H1 (cell line): ENCODE measurements around the gene ANKRD61.

Experiments
- KDM5A ChIP-seq: fragments of 200-600 bp; IDR thresholded peaks from 2 replicates; pipeline ENCODE4 v1.7.1; 2012; ENCODE audit warnings: mild to moderate bottlenecking, low read length, inconsistent platforms, mixed read lengths
- POLR2A ChIP-seq, 2 experiments: IDR thresholded peaks; 1 replicate in 1 of 2; 2 replicates in 1 of 2; pipeline ENCODE4 v1.6.1; 2011; ENCODE audit warnings: low read depth in 2 of 2, low read length in 2 of 2, mild to moderate bottlenecking in 2 of 2; ENCODE audit errors: control extremely low read depth in 1 of 2
- POLR2AphosphoS5 ChIP-seq: IDR thresholded peaks from 2 replicates; pipeline ENCODE4 v1.6.1; 2011; ENCODE audit warnings: low read depth, low read length
- SIN3A ChIP-seq, 2 experiments: IDR thresholded peaks in 1 of 2; conservative IDR thresholded peaks in 1 of 2; 2 replicates each; pipeline ENCODE4 v1.6.1; 2011 to 2012; ENCODE audit warnings: low read length in 2 of 2, improper control_type of control experiment in 1 of 2, low read depth in 1 of 2, mild to moderate bottlenecking in 1 of 2
- SUZ12 ChIP-seq: fragments of 200-600 bp; sonication (generic); IDR thresholded peaks from 2 replicates; pipeline ENCODE4 v1.6.1; 2012; ENCODE audit warnings: mild to moderate bottlenecking, inconsistent platforms, low read length, moderate library complexity, mixed read lengths
- ZNF274 ChIP-seq: IDR thresholded peaks from 2 replicates; pipeline ENCODE4 v1.7.0; 2012; ENCODE audit warnings: low read length, borderline replicate concordance; ENCODE audit errors: extremely low read depth
- TF ChIP-seq, protein P1 (sequence below), 3 experiments: IDR thresholded peaks; 1 replicate in 2 of 3; 2 replicates in 1 of 3; pipeline versions ENCODE4 v1.5.1 to v1.6.1; 2011; ENCODE audit warnings: low read length in 3 of 3, mild to moderate bottlenecking in 3 of 3, inconsistent platforms in 2 of 3, low read depth in 1 of 3, moderate library complexity in 1 of 3; ENCODE audit not compliant: insufficient read depth in 1 of 3; ENCODE audit errors: control extremely low read depth in 1 of 3

DNA sequence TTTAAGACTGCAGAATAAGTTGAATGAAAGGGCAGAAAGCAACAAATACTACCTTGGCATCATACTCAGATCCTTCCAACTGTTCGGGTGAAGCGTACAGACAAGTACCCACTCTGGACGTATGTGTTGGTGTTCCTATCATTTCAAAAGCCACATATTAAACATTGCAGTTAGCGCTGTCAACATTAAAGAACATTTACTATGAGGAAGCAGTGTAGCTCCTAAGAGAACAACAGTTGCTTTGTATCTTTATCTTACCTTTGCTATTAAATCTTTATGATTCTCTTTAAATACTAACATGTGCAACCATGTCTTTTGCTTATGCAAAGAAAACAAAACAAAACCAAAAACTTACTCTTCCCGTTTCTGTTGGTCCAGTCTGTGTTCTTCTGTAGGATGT is 2.6 kb upstream of the ANKRD61 start:
- TF ChIP-seq, protein P1, sequence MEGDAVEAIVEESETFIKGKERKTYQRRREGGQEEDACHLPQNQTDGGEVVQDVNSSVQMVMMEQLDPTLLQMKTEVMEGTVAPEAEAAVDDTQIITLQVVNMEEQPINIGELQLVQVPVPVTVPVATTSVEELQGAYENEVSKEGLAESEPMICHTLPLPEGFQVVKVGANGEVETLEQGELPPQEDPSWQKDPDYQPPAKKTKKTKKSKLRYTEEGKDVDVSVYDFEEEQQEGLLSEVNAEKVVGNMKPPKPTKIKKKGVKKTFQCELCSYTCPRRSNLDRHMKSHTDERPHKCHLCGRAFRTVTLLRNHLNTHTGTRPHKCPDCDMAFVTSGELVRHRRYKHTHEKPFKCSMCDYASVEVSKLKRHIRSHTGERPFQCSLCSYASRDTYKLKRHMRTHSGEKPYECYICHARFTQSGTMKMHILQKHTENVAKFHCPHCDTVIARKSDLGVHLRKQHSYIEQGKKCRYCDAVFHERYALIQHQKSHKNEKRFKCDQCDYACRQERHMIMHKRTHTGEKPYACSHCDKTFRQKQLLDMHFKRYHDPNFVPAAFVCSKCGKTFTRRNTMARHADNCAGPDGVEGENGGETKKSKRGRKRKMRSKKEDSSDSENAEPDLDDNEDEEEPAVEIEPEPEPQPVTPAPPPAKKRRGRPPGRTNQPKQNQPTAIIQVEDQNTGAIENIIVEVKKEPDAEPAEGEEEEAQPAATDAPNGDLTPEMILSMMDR (IDR thresholded peaks at IDR 0.05; ENCODE audit: control extremely low read depth in 1 of 3, insufficient read depth in 1 of 3, low read depth in 1 of 3, low read length in 3 of 3), result no peak
- TF ChIP-seq SUZ12 (no peak), KDM5A (no peak), POLR2AphosphoS5 (no peak), ZNF274 (no peak), POLR2A (IDR thresholded peaks at IDR 0.05; ENCODE audit: control extremely low read depth in 1 of 2, low read depth in 2 of 2, low read length in 2 of 2) (no peak), SIN3A (conservative IDR thresholded peaks at IDR 0.05 in 1 of 2, IDR thresholded peaks at IDR 0.05 in 1 of 2; ENCODE audit: low read depth in 1 of 2, low read length in 2 of 2) (no peak)
